ENCODE data around the gene DNM1L.

DNM1L gene

DNA sequence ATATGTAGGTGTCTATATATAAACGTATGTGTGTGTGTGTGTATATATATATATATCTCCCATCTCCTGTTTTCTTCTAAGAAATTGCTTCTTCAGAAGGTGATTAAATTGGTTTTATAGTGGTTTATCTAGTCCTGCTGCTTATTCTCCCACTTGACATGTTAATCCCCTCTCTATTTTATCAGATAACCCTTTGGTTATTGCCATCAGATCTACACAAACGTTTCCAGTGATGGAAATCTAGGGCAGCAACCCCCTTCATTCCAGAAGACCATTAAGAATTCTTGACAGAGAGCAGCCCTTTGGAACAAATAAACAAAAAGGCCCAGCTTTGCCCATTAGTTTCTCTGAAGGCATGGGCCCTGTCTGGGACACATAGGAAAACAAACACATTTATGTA lies 110.8 kb downstream of the DNM1L start:
- Histone ChIP-seq H4K20me1 (ENCODE audit: insufficient read depth, low read length) (no peaks in the 10 kb centered on the region), H3F3A (ENCODE audit: insufficient read depth, low read length) (no peaks in the 10 kb centered on the region), H3K4me2 (ENCODE audit: low read length) (no peak overlapping the region), H3K79me2 (ENCODE audit: insufficient read depth, low read length) (no peaks in the 10 kb centered on the region), H3K9me3 (ENCODE audit: low read length) (no peaks in the 10 kb centered on the region), H3K4me3 (ENCODE audit: low read depth, low read length, poor library complexity, severe bottlenecking) (no peak overlapping the region), H3K4me1 (ENCODE audit: insufficient read depth, low read length, severe bottlenecking) (no peaks in the 10 kb centered on the region), H3K9me2 (ENCODE audit: low read depth, low read length) (no peaks in the 10 kb centered on the region), H3K27ac (ENCODE audit: low read depth, low read length, poor library complexity, severe bottlenecking) (no peak overlapping the region), H3K9ac (ENCODE audit: low read length) (no peak overlapping the region), H3K36me3 (ENCODE audit: insufficient read depth, low read length) (no peaks in the 10 kb centered on the region), H3K27me3 (ENCODE audit: insufficient read depth, low read length) (no peaks in the 10 kb centered on the region), H2AFZ (ENCODE audit: low read length) (no peak overlapping the region)
- no peak for TF ChIP-seq EZH2 (IDR thresholded peaks at IDR 0.05; ENCODE audit: borderline replicate concordance, low read length)
- TF ChIP-seq, protein P1, sequence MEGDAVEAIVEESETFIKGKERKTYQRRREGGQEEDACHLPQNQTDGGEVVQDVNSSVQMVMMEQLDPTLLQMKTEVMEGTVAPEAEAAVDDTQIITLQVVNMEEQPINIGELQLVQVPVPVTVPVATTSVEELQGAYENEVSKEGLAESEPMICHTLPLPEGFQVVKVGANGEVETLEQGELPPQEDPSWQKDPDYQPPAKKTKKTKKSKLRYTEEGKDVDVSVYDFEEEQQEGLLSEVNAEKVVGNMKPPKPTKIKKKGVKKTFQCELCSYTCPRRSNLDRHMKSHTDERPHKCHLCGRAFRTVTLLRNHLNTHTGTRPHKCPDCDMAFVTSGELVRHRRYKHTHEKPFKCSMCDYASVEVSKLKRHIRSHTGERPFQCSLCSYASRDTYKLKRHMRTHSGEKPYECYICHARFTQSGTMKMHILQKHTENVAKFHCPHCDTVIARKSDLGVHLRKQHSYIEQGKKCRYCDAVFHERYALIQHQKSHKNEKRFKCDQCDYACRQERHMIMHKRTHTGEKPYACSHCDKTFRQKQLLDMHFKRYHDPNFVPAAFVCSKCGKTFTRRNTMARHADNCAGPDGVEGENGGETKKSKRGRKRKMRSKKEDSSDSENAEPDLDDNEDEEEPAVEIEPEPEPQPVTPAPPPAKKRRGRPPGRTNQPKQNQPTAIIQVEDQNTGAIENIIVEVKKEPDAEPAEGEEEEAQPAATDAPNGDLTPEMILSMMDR (IDR thresholded peaks at IDR 0.05; ENCODE audit: low read length), result no peak

DNA sequence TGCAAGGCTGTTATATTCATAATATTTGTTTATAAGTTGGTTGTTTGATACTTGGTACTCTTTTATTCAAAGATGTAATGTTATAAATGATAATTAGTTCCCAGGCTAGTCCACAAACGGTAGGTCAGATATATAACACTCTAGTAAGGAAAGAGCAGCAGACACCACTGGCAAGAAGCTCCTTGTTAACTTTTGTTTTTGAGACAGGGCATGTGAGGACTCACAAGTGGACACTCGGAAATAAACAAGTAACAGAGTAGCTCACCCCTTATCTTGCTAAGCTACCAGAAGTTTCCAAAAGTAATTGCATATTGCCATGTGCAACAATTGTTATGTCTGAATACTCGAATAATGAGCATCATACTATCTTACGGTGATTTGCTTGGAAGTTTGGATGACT lies 115.2 kb downstream of the DNM1L start:
- no peaks in the 10 kb centered on the region for H3K9me3 ChIP-seq (ENCODE audit: low read length)
- no peaks in the 10 kb centered on the region for H3K9me2 ChIP-seq (ENCODE audit: low read depth, low read length)
- no peaks in the 10 kb centered on the region for H3K36me3 ChIP-seq (ENCODE audit: insufficient read depth, low read length)
- H4K20me1 ChIP-seq (ENCODE audit: insufficient read depth, low read length), result no peaks in the 10 kb centered on the region
- no peak overlapping the region for H3K4me3 ChIP-seq (ENCODE audit: low read depth, low read length, poor library complexity, severe bottlenecking)
- H3F3A ChIP-seq (ENCODE audit: insufficient read depth, low read length), result no peaks in the 10 kb centered on the region
- H2AFZ ChIP-seq (ENCODE audit: low read length), result no peak overlapping the region
- H3K79me2 ChIP-seq (ENCODE audit: insufficient read depth, low read length), result no peaks in the 10 kb centered on the region
- no peaks in the 10 kb centered on the region for H3K4me1 ChIP-seq (ENCODE audit: insufficient read depth, low read length, severe bottlenecking)
- no peak overlapping the region for H3K4me2 ChIP-seq (ENCODE audit: low read length)
- H3K27ac ChIP-seq (ENCODE audit: low read depth, low read length, poor library complexity, severe bottlenecking), result no peak overlapping the region
- no peaks in the 10 kb centered on the region for H3K27me3 ChIP-seq (ENCODE audit: insufficient read depth, low read length)
- TF ChIP-seq, protein P1 (IDR thresholded peaks at IDR 0.05; ENCODE audit: low read length), result no peak
- no peak for TF ChIP-seq EZH2 (IDR thresholded peaks at IDR 0.05; ENCODE audit: borderline replicate concordance, low read length)
- H3K9ac ChIP-seq (ENCODE audit: low read length), result no peak overlapping the region
